ENCODE results near the gene ACKR2.
"Not testable (repeated sequence)": the region's sequence is repeated elsewhere in the genome, so short reads cannot be mapped to it uniquely, and the experiment has no call there.

Gene ACKR2

DNA sequence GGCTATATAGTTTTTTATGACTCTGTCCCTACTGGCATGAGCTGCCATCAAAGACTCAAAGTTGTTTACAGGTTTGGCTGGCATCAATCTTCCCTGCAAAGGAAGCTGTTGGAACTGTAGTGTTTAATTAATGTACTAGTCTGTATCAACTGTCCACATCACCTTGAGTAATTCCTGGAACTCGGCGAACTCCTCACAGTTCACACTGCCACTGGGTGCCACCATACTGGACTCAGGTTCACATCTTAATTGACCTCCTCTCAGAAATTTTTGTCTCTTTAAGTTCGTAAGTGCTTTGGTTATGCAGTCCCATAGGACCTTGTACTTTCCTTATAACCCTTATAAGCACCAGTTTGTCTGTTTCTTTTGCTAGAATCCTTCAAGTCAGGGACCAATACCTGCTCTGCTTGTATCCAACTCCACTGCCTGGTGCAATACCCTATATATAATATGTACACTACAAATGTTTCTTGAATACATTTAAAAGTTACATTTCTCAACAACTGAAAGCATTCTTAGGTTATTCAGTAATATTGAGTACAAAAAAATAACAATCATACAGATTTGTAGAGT is 8.1 kb upstream of the ACKR2 start:
- DNase-seq: no peak

DNA sequence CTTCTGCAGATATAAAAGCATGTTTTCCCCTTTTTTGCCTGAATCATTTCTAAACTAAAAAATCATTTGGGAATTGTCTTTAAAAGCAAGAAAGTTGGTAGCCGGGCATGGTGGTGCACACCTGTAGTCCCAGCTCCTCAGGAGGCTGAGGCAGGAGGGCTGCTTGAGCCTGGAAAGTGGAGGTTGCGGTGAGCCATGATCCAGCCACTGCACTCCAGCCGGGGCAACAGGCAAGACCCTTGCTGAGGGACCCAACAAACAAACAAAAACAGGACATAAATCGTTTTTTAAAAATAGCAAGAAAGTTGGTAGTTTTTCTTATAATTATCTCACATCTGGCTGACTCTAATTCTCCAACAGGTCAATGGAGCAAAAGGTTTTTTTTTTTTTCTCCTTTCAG is 7.5 kb upstream of the ACKR2 start:
- DNase-seq: no peak

DNA sequence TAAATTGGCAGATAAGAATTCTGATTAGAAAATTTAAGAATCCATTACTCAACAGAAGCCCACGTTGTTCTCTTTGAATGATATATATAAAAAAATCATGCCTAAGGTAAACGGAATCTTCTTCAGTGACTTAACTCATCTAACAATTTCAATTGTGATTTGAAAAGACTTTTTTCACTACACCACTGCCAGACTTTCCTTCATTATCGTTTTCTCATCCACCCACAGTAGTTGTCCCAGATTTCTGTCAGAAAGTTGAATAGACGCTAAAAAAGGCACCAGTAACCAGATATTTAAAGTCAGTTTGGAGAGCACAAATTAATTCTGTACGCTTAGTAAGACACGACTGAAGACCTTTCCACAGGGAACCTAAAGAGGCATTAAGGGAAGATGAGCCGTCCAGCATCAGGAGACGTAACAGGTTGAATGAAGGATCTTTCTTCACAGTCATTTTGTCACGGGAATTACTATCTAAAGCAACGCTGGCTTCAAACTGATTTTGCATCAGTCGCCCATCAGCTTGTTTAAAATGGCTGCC is 6.3 kb upstream of the ACKR2 start:
- peak in 1 of 56 donors; percentile 36 for DNase-seq

DNA sequence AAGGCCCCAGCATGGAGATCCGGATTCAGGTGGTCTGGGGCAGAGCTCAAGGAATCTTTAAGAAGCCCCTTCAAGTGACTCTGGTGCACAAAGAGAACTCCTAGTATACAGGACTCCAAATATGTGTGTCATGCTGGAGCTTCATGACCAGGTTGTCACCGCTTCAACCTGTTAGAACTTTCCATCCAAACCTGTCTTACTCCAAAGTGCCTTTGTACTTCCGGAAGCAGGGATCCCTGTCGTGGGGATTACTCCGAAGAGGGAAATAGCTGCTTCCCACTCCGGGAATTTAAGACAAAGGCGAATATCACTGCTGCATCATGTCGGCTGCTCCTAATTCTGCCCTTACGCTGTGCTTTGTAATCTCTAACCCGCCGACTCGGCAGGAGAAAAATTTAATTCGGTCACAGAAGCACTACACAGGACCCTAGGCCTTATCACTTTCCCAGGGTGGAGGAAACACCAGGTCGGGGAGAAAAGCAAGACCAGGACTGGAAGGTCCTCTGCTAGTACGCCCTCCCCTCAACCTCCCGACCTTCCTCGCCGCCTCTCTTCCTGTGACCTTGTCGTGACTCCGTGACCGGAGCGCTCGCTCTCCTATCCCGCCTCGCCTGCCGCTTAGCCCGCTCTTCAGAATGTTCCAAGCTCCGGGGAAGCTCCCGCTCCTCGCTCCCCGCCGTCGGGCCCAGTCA is 5.7 kb upstream of the ACKR2 start:
- peak in 23 of 56 donors; percentile 17 to 75 (median 53) for DNase-seq

DNA sequence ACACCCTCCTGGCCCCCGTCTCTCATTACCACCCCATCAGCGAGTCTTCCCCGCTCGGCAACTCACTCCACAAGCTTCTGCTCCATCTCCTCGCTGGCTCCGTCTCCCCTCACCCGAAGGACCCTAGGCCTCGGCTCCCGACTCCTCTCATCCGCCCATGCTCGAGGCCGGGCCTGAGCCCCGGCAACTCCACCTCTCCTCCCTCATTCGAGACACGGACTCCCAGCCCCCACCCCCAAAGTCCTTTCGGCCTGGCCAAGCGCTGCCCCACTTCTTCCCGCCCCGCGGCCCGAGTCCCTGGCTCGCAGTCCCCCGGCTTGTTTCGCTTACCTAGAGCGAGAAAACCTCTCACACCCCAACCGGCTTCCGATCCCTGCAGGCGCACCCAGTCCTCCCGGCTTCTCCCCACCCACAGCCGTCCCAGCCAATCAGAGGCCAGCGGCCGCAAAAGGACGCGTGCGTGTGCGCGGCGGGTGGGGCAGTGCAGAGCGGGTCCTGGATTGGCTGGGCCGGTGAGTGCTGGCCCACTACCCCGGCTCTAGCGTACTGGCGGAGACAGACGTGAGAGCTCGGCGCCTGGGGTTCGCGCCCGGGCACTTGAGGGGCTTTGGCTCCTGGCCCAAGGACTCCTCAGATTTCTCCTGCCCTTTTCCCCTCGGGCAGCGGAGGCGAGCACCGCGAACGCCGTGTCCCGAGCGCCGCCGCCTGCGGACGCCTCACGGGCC is 5.0 kb upstream of the ACKR2 start, which contains the start of gene HIGD1A:
Gene HIGD1A (minus strand): TSS at position 385 of the 725 bp plus-strand sequence. CDS start 10,237 bp downstream, outside the sequence.
- peak; percentile 77 to 98 (median 95) for DNase-seq

DNA sequence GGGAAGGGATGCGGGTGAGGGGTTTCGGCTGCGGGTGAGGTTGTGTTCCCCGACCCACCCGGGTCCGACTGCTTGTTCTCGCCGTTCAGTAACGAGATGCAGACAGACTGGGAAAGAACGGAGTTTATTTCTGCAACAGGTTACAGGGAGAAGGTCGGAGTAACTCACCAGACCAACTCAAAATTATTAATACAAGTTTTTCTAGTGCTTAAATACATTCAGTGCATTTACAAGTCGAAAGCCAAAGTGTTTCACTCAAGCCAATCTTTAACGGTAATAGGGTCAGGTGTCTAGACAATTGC is 4.5 kb upstream of the ACKR2 start:
- DNase-seq: no peak

DNA sequence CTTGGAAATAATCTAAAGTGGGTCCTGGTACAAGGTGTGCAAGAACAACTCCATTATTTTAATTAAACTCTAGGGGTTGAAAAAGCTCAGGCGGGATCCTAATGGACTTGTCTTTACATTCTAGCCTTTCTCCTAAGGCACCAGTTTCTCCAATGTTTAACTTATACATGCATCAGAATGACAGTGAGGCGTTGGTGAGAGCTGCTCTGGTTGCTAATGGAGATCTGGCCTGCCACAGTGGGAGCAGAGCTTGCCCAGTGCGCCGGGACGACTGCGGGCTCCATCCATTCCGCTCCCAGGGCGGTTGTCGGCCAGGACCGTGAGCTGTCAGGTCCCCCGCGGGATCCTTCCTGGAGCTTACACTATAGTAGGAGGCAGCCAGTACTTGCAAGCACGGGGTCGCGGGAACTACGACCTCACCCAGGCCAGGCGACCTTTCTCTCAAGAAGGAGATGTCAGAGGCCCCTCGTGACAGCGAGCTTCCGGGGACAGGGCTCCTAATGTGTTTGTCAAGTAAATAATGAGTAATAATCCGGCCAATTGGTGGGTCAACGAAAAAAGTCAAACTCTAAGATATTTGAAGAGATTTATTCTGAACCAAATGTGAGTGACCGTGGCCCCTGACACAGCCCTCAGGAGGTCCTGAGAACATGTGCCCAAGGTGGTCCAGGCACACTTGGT is 4.0 kb upstream of the ACKR2 start:
- DNase-seq: peak in 16 of 56 donors; percentile 5 to 26 (median 10)

DNA sequence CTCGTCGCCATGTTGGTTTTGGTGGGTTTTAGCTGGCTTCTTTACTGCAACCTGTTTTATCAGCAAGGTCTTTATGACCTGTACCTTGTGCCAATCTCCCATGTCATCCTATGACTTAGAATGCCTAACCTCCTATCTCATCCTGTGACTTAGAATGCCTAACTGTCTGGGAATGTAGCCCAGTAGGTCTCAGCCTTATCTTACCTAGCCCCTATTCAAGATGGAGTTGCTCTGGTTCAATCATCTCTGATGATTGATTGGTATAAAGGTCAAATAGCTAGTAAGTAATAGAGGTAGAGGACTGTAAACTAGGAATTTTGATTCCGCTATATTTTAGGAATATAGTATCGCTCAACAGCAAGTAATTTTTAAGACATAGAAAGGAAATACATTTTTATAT is 1.3 kb upstream of the ACKR2 start:
- DNase-seq: no peak

DNA sequence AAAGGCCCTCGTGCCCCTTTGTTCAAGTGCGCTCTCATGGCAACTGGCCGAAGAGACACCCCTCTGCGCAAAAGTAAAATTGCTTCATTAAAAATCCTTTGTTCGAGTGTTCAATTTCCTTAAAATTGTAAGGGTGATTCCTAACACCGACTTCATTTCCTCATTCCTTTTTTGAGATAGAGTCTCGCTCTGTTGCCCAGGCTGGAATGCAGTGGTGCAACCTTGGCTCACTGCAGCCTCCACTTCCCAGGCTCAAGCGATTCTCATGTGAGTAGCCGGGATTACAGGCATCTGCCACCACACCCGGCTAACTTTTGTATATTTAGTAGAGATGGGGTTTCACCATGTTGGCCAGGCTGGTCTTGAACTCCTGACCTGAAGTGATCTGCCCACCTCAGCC is 1.5 kb downstream of the ACKR2 start:
- DNase-seq: not testable (repeated sequence)

DNA sequence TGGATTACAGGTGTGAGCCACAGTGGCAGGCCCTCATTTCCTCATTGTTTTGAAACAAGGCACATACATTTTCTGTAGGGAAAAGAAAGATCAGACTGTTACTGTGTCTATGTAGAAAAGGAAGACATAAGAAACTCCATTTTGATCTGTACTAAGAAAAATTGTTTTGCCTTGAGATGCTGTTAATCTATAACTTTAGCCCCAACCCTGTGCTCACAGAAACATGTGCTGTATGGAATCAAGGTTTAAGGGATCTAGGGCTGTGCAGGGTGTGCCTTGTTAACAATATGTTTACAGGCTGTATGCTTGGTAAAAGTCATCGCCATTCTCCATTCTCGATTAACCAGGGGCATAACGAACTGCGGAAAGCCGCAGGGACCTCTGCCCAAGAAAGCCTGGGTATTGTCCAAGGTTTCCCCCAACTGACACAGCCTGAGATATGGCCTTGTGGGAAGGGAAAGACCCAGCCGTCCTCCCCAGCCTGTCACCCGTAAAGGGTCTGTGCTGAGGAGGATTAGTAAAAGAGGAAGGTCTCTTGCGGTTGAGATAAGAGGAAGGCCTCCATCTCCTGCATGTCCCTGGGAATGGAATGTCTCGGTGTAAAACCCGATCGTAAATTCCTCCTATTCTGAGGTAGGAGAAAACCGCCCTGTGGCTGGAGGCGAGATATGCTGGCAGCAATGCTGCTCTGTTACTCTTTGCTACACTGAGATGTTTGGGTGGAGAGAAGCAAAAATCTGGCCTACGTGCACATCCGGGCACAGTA is 2.1 kb downstream of the ACKR2 start:
- not testable (repeated sequence) for DNase-seq

DNA sequence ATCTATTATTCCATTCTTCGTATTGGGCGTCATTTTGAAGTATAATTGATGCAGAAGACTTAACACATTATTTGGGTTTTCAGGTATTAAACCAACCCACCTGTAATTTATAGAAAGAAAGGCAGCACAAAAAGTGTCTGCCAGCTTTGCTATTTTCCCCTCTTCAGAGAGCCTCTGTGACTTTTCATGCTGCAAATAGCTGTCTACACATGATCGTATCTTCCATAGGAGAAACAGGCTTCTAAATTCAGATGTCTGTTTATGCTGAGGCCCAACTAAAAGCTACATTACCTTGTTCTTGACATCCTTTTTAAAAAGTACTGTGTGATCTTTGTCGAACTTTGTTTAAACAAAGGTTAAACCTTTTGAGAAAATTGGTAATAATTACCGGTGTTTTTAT is 5.0 kb downstream of the ACKR2 start:
- no peak for DNase-seq

DNA sequence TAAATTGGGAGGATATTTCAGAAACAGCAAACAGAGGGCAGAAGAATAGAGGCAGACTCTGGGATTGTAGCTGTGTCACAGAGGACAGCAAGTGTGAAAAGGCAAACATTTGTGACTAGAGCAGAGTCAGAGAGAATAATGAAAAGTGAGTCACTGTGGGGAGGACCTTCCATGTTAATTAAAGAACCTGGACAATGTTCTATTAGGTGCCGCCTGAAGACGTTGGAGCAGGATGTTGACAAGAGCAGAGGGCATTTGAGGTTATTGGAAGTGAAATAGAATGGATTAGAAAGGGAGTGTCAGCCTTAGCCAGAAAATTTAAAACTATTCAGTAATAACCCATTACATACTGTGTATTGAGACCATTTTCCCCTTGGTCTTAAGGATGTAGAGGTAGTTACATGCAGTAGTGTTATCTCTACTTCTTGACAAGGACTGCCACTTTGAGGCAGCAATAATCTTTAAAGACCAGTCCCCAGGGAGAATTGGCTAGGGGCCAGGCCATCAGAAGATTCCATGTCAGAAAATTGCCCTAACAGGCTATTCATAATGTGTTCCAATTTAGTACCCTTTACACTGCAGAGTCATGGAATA is 5.8 kb downstream of the ACKR2 start:
- DNase-seq: no peak

DNA sequence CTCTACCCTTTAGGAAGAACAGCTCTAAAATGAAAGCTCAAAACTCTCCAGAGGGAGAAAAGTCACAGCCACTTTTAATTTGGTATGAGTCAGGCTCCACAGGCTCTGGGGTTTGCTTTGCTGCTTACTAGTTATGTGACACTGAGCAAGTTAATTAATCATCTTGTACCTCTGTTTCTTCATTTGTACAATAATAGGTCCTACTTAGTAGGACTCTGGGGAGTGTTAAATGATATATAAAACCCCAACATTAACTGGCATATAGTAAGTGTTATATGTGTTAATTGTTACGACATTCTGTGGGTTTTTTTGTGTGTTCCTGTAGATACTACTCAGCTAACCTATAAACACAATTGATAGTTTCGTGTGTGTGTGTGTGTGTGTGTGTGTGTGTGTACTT is 6.6 kb downstream of the ACKR2 start:
- DNase-seq: no peak

DNA sequence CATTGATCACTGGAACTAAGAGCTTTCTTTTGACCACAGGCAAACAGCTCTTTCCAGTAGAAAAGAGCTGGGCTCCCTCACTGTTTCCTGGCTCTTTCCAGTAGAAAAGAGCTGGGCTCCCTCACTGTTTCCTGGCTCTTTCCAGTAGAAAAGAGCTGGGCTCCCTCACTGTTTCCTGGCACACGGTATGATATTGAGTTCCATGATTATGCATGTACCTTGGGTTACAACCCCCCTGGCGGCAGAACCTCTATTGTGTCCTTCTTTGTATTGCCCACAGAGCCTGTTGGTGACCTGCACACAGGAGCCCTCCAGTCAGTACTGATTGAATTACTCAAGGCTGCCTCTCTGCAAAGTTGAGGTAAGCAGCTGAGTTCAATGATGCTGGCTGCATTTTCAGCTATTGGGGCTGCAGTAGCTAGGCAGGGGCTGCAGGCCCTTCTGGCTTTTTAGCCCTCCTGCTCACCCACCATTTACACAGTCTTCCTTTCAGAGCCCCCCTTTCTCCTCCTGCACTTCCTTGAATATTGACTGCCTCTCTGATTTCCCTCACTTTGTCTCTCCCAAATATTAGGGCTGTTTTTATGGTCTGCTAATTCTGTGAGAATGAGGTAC is 10.2 kb downstream of the ACKR2 start:
- DNase-seq: no peak

DNA sequence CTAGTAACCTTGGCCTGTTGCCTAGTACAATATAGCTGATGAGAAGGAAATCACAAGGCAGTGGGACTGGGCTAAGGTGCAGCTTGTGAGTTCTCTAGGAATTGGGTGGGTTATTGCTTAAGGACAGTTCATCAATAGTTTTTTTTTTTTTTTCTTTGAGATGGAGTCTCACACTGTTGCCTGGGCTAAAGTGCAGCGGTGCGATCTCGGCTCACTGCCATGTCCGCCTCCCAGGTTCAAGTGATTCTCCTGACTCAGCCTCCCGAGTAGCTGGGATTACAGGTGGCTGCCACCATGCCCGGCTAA is 11.5 kb downstream of the ACKR2 start:
- no peak for DNase-seq

DNA sequence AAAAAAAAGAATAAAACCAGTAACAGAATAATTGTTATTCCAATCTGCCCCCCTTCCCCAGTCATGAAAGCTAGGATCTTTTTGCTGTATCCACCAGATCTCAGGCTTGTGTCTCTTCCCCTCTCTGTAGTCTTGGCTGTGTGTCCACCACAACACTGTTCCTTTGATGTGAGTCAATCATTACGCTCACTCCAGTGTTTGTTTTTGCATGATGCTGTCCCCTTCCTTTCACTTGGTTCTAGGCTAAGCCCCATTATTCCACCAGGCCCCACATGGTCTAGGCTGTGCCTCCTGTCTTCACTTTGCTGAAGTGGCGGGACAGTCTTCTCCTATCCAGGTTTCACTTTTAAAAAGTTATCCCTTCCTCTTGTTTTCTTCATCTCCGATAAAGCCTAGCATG is 13.6 kb downstream of the ACKR2 start:
- DNase-seq: no peak

DNA sequence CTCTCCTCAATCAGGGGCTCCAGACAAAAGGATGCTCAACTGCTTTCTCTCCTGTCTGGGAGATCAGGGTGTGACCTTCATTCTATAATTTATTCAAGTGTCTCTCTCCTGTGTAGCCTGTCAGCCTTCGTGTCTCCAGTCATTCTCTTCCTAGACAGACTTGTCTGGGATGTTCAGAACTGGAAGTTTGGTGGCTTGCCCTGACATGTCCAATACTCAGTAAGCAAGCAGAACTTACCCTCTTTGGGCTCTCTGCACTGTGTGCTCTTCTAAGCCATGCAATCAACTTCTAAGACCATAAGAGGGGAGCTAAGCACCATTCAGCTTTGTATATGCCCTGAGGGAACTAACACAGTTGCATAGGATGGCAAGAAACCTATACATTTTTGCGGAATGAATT is 14.1 kb downstream of the ACKR2 start:
- DNase-seq: no peak

DNA sequence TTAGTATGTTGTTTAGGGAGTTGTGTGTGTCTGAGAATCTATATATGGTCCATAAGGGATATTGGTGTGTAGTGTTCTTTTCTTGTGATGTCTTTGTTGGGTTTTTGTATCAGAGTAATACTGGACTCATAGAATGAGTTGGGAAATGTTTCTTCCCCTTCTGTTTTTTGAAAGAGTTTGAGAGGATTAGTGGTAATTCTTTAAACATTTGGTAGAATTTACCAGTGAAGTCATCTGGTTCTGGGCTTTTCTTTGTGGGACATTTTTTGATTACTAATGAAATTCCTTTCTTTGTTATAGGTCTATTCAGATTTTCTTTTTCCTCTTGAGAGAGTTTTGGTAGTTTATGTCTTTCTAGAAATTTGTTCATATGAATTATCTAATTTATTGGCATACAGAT is 16.9 kb downstream of the ACKR2 start:
- DNase-seq: no peak

DNA sequence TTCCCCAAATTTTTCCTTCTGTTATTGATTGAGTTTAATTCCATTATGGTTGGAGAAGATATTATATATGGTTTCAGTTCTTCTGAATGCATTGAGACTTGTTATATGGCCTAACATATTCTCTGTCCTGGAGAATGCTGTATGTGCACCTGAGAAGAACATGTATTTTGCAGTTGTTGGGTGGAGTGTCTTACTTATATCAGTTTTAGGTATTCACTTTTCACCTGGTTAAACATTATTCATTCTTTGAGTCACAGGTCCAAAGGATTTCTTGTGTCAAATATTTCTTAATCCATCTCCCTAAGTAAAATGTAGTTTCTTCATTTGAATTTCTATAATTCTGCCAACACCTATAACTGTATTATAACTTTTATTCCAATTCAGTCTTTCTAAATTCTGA is 17.8 kb downstream of the ACKR2 start:
- no peak for DNase-seq

DNA sequence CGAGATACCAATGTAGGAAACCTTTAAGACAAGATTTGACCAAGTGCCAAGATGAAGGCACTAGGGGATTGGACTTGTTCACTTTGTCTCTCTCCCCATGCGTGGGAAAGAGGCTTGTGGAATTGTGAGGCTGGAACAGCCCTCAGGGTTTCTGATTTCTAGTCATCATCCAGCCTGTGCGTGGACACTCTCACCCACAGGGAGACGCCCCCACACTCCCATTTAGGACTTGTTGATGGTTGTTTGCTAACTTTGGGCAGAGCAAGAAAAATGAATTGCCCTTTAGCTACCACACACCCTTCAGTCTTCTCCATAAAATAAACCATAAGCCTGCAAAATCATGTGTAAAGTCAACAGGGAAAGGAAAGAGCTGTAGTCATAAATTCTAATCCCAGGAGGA is 18.4 kb downstream of the ACKR2 start:
- DNase-seq: no peak

Measured in nucleus accumbens (tissue), 56 donors.